Islet of Langerhans (tissue), 1 donor: Measurements from ENCODE around the gene NARF.
"Not testable (repeated sequence)": the region's sequence is repeated elsewhere in the genome, so short reads cannot be mapped to it uniquely, and the experiment has no call there.

ENCODE experiments used
- FAIRE-seq: peaks from one replicate; lab custom pipeline; 2011; peaks lifted over from hg19 to GRCh38; lab: Jason Lieb, UNC

NARF gene

DNA sequence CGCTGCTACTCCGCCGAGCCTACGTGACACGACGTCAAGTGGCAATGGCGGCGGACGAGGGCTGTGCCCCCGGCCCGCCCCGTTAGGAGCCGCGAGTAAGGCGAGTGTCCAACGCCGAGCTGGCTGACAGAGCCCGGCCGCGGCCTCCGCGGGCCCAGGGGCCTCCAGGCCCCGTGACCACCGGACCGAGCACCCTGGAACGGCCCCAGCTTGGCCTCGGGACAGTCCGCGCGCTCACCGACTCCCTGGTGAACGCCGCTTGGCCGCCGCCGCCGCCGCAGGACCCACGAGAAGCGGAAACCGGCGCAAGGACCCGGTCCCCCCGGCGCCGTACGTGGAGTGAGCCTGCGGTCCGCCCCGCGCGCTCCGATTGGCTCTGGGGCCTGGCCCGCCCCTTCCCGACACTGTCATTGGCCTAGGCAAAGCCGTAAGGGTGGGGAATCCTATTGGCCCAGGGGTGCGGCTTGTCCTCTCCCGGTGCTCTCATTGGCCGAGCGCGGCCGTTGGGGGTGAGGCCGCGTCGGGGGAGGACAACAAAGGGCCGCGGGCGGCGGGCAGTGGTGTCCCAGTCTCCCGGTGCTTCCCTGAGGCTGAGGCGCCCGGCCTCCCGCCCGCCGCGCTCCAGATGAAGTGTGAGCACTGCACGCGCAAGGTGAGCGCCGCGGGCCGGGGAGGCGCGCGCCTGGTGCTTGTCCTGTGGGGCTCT, at the start of gene NARF:
NARF (plus strand) TSS at position 563 of the 706 bp plus-strand sequence; CDS start at position 626, 63 bp downstream.
- FAIRE-seq: no peak

DNA sequence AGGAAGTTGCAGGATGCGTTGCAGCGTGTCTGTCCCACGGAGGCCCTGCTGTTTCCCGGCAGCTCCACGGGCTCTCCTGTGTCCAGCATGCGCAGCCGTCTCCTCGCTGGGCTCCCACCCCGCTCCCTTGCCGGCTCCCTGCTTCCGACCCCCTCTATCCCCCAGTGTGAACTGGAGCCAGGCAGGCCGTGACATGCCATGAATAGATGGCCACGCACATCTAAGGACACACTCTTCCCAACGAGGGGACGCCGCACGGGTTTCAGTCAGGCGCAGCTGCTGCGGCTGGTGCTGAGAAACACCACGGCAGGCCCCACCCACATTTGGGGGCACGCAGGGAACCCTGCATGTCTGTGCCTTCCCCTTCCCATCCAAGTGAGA, 49.6 kb upstream of the NARF start:
- FAIRE-seq: no peak

DNA sequence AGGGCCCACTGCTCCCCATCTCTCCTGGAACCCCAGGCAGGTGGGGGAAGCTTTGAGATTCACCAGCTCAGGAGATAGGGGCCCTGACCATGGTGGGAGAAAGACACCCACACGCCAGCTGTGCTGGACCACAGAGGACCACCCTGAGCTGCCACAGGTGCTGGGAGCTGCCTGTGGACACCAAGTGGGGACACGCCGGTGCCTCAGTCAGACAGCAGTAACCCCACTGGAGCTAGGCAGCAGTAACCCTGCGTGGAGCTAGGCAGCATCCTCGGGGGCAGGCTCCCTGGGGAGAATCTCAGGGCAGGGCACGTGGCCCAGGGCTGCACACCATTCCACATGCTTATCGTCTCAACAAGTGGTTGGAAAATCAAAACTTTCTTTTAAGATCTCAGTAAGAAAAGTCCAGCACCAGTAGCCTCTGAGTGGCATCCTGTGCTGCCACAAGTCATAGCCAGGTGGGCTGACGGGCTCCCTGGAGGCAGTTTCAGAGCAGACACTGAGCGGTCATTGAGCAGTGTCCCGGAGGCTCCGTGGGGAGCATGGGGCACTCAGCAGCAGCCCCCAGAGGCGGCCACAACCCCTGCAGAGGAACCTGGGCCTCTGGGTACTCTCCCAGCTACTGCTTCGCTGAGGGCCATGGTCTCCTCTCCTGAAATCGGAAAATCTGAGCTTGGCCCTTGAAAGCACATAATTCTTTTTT, 48.4 kb upstream of the NARF start:
- FAIRE-seq: no peak

DNA sequence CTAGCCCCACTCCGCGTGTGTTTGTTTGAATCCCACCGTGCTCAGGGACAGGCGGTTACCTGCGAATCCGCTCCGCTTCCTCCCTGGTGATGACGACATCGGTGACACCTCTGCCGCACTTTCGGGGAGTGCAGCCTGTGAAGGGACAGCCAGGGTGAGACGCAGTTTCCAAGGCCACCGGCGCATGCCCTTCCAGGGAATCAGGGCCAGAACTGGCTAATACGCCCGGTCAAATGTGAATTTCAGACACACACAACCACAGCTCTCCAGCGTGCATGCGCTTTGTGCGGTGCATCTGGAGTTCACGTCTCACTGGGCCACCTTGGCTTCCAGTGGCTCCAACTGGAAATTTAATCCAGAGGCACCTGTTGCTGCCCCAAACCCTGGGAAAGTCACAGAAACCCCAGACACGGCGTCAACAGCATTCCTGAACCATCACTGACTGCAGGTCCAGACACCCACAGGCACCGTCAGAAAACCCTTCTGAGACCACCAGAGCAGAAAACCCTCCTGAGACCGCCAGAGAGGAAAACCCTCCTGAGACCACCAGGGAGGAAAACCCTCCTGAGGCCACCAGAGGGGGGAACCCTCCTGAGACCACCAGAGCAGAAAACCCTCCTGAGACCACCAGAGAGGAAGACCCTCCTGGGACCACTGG, 47.0 kb upstream of the NARF start:
- FAIRE-seq: no peak

DNA sequence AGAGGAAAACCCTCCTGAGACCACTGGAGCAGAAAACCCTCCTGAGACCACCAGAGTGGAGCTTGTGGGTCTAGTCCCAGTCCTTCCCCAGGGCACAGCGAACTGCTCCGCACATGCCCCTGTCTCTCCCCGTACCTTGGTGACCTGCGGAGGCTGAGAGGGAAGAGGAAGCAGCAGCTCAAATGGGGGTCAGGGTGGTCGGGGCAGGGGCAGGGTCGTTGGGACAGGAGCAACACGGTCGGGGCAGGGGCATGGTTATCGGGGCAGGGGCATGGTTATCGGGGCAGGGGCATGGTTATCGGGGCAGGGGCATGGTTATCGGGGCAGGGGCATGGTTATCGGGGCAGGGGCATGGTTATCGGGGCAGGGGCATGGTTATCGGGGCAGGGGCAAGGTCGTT, 46.5 kb upstream of the NARF start:
- FAIRE-seq: not testable (repeated sequence)

DNA sequence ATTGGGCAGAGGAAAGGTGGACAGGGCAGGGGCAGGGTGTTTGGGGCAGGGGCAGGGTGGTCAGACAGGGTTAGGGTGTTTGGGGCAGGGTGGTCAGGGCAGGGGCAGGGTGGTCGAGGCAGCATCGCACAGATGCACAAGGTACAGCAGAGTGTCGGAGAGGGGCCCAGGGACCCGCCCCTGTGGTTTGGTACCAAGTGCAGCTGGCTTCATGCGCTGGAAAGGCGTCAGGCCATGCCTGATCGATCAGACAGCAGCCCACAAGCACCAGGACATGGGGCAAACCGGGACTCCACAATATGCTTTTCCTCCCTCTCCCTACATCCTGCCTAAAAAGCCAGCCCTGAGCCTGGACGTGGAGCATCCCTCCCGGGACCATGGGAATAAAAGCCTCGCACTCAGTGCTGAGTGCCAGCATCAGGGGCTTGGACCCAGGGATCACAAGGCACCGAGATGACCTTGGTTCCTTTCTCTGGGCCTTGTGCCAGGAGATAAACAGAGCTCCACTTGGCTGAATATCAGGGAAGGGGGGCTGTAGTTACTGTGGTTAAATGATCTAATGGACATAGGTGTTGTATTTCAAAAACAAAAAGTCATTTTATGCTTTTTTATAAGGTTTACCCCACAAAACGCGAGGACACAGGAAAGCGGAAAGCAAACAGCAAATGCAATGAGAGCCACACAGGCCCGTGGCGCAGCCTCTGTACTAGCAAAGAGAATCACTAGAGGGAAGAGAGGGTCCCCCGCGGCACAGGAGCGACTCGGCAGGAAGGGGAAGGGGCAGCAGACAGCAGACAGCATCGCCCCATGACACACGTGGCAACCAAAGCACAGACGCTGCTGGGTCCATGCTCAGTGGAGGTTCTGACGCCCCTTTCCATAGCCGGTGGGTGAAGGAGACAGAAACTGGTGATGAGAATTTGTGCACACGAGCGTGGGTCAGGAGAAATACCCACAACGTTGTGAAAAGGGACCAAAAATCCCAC, 45.7 kb upstream of the NARF start:
- no peak for FAIRE-seq

DNA sequence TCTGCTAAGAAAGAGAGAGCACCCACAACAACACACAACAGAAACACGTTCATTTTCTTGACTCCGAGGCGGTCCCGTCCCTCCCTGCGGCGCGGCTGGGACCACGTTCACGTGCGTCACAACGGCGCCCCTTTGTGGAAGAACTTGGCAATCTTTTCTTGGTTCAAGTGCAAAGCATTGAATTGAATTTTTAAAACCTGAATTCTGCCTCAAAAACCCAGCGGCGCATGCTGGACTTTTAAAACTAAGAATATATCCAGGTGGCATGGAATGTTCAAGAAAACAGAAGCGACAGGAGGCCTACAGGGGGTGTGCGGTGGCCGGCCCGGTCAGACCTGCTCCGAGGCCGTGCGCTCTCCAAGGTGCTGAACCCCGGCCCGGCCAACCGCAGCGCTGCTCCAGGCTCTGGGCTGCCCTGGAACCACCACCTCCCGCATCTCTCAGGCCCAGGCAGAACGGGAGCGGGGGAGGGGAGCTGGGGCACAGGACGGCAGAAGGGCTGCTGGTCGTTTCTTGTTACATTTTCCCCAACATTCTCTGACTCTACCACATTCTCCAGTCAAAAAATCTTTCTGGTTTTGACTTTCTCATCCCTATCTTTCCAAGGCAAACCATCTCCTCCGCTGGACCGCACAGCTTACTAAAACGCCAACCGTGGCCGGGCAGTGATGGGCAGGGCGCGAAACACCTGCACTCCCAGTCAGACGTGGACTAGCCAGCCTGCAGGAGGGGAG, 43.8 kb upstream of the NARF start:
- no peak for FAIRE-seq

DNA sequence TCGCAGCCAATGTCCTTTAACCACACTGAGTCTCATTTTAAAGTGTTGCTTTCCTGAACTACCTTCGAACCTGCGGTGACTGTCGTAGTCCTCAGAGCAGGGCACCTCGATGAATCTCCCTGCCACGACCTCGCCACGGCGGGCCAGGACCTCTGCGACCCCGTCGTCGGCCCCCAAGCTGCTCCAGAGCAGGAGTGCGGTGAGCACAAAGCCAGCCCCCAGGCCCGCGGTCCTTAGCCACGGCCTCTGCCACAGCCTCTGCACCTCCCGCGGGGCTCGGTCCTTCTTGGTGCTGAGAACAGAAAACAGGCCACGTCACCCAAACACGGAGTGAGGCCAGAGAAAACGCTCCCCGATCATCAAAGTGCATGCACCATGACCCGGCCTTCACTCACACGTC, 43.2 kb upstream of the NARF start:
- FAIRE-seq: no peak

DNA sequence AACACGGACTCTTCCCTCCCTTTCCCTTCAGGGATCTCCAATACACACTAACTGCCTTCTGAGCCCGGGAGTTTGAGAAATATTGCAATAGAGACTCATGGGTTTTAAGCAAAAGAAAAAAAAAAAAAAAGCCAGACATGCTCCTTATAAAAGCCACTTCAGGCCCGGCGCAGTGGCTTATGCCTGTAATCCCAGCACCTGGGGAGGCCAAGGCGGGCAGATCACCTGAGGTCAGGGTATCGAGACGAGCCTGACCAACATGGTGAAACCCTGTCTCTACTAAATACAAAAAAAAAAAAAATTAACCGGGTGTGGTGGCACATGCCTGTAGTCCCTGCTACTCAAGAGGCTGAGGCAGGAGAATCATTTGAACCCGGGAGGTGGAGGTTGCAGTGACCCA, 42.8 kb upstream of the NARF start:
- FAIRE-seq: no peak

DNA sequence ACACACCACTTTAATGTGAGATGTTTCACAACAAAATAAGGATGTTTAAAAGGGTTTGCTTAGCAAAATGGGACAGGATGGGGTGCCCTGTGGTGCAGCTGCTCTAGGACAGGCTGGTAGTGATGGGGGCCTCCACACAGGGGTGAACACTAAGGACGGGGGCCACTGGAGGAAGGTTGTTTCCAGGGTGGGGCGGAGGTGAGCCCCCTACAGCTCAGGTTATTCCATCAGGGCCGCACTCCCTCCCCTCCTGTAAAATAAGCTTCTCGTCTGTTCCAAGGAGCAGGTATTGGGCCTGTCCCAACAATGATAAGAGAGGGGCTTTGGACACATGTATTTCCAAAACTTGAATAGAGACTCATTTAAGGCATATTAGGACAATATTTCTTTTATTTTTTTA, 42.3 kb upstream of the NARF start:
- FAIRE-seq: no peak

DNA sequence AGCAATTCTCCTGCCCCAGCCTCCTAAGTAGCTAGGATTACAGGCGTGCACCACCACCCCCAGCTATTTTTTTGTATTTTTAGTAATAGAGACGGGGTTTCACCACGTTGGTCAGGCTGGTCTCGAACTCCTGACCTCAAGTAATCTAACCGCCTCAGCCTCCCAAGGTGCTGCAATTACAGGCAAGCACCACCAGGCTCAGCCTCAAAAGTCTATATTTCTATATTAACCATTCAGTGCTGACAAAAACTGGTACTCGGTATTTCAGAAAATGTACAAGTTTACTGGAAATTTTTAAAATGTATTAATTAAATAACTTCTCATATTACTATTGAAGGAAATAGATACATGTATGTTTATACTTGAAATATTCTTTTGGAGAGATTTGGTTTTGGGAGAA, 41.8 kb upstream of the NARF start:
- FAIRE-seq: no peak

DNA sequence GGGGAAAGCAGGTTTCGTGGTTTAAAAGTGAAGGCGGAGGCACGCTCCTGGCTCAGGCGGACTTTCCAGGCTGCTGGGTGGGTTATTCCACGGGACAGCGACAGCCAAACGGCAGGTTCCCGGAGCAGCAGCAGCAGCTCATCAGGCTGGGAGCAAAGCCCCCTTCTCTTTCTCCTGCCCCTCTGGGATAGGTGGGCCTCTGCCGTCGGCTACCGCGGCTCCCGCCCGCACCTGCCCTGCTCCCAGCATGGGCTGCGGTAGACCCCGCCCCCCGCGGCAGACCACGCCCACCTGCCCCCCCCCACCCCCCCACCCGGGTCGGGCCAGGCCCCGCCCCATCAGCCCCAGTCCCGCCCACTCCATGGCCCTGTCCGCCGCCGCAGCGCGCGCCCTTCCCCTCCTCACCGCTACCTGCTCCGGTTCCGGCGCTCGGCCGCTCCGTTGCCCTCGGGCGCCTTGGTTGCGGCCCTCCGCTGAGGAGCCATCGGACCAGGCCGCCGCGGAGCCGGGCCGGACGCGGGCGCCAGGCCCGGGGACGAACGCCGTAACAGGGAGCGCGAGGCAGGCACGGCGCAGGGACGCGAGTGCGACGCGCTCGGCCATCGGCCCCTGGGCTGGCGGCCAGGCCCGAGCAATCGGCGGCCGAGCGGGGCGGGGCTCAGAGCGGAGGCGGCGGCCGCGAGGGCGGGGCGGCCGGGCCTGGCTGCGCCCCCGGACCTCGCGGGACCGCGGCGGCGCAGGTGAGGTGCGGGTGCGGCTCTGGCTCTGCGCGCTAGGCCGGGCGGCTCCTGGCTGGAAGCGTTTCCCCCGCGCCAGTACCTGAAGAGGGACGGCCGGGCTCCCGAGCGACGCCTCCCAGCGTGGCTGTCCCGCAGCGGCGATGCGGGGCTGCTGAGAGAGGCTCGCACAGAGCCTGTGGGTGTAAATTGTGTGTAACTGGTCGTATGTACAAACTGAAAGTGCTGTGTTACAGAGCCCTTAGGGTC, 40.2 kb upstream of the NARF start, which contains the start of the genes HEXD and OGFOD3:
HEXD (plus strand) TSS at position 347 of the 986 bp plus-strand sequence. CDS start 1,453 bp downstream, outside the sequence.
OGFOD3 (minus strand) TSS at position 586 of the 986 bp plus-strand sequence; CDS start at position 485, 101 bp downstream.
- FAIRE-seq: no peak

DNA sequence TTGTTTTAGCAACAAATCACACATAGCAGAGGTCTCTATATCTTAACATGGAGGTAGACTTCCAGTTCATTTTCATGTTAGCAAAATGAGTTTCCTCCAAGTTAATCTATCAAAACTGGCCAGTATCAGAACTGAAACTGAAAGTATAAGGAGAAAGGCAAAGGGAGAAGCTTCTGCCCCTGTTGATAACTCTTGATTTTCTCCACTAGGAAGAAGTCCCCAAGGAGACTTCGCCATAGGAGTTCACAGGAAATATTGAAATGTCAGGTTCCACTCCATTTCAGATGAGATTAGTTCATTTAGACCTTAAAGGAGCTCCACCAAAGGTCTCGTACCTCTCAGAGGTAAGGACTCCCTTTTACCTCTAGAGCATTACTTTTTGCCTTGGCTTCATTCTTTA, 39.0 kb upstream of the NARF start:
- no peak for FAIRE-seq

DNA sequence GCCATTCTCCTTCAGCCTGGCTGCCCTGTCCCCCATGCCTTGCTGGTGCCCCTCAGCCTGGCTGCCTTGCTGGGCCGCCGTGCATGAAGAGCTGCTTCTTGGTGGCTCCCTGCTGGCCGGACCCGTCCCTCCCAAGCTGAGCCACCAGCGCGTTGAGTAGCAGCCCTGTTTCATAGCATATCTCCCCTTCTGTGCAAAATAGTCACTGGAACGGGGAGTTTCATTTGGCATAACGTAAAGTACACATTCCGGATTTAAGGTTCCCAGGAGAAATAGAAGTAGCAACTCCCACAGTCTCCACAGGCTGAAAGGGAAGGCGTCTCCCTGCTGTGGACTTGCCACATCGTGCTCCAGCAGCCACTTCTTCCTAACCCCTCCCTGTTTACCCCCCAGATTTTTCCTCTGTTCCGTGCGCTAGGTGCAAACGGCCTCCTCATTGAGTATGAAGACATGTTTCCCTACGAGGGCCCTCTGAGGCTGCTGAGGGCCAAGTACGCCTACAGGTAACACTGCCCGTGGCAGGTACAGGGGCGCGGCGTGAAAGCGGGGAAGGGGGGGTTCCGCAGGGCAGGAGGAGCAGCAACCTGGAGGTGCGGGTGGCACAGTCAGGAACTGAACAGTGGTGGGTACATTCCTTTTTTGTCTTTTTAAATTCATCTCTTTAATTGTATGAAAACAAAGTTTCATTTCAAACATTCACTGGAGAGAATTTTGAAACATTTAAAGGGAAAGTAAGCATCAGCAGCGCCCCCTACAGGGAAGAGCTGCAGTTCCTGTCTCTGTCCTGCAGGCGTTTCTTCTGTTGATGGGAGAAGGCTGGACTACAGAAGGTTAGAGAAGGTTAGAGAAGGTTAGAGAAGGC, 34.3 kb upstream of the NARF start:
- FAIRE-seq: no peak

DNA sequence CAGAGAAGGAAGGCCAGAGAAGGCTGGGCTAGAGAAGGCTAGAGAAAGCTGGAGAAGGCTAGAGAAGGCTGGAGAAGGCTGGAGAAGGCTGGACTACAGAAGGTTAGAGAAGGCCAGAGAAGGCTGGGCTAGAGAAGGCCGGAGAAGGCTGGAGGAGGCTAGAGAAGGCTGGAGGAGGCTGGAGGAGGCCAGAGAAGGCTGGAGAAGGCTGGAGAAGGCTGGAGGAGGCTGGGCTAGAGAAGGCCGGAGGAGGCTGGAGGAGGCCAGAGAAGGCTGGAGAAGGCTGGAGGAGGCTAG, 33.7 kb upstream of the NARF start:
- no peak for FAIRE-seq

DNA sequence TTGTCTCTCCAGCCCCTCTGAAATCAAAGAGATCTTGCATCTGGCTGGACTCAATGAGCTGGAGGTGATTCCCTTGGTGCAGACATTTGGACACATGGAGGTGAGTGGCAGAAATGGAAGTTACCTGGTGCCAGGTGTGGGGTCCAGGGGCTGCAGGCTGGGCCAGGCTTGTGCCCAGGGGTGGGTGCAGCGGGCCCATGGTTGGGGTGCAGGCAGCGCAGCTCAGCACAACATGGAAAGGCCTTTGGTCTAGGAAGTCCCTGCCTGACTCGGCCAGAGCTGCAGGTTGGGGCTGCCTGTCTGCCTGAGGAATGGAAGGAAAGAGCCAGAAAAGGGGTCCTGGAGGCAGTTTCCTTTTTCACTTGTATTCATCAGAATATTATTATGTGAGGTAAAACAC, 30.0 kb upstream of the NARF start:
- no peak for FAIRE-seq

DNA sequence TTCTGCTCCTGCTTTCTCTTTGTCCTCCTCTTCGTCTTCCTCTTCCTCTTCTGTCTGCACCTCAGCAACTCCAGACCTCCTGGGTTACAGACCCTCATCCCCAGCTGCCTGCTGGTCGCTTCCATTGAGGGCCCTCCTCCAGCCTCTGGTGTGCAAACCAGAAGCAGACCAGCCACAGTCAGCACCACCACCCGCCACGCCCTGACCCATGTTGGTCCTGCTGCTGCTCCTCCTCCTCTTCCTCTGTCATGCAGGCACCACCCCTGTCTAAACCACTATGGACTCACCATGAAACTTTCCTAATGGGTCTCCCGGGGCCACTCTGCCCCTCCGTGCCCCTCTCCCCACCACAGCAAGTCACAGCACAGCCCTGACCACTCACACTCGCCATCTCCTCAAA, 28.7 kb upstream of the NARF start:
- no peak for FAIRE-seq

DNA sequence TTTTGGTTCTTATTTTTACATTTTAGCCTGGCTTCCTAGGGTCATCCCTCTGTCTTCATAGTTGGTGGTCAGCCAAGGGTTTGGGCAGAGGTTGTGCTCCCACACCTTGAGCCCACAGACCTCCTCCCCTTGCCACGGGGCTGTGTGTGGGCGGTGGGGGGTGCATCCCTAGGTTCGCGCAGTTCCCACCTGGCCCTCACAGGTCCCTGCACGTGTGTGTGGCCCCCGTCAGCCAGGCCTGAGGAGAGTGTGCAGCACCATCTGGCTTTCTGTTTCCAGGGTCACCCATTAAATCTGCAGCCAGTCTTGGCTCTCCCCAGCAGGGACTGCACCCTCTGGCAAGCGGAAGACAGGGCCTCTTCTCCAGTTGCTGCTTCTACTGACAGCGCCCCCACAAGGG, 26.5 kb upstream of the NARF start:
- no peak for FAIRE-seq

DNA sequence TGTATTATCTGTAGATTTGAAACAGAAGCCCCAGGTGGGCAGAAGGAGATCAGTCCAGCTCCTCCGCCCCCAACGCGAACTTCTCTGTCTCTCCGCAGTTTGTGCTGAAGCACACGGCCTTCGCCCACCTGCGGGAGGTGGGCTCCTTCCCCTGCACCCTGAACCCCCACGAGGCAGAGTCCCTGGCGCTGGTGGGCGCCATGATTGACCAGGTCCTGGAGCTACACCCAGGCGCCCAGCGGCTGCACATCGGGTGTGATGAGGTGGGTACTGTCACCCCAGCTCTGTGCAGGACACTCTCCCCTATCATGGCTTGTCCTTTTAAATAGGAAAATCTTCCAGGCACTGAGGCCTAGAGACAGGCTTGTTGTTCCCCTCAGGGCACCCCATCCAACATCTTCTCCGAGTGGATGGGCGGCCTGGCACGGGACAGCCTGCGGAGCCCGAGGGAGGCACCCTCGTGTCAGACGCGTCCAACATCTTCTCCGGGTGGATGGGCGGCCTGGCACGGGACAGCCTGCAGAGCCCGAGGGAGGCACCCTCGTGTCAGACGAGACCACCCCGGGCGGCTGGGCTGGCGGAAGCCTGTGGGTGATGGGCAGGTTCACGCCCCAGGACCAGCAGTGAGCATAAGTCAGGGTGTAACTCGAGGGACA, 24.9 kb upstream of the NARF start:
- FAIRE-seq: no peak
